ENCODE measurements around the gene RUNX1. TPM values are rescaled to one million over a fixed set of nuclear protein-coding genes. Genes with fewer than 3 reads are reported as not detected.
"Not testable (repeated sequence)": the region's sequence is repeated elsewhere in the genome, so short reads cannot be mapped to it uniquely, and the experiment has no call there.

RUNX1 gene
- total RNA-seq, 2 experiments from 2014 or later: 50.6 to 55.8 TPM

- H3K9me3 Mint-ChIP-seq: no peaks in the 10 kb centered on the region
- H3K4me3 Mint-ChIP-seq: no peak overlapping the region
- no peak for DNase-seq
- ChIA-PET POLR2A (no interaction called here), CTCF (interaction anchor here (0.7 to 1.0 kb wide), 2 partner anchors 21 to 67 kb away, joined by 3 to 4 read pairs; no protein-coding TSS in a partner anchor)
- H3K27me3 Mint-ChIP-seq: no peaks in the 10 kb centered on the region
- H3K27ac Mint-ChIP-seq: no peak overlapping the region
- H3K4me1 Mint-ChIP-seq (ENCODE audit: low read depth): peaks cover 81% of the 10 kb centered on the region
- peaks cover 56% of the 10 kb centered on the region for H3K36me3 Mint-ChIP-seq
- intact Hi-C loops (cut with micrococcal nuclease): no loop called here
Measured at GRCh38 chr21:34812504-34813265, 236.4 kb downstream of the RUNX1 start.

GRCh38 chr21:34811368-34811767 is 237.7 kb downstream of the RUNX1 start:
- H3K27me3 Mint-ChIP-seq: no peaks in the 10 kb centered on the region
- ChIA-PET POLR2A (interaction anchor here (1.0 kb wide), 1 partner anchor 77 kb away, joined by 3 read pairs; no protein-coding TSS in a partner anchor), CTCF (interaction anchor here (1.0 kb wide), 1 partner anchor 66 kb away, joined by 4 read pairs; no protein-coding TSS in a partner anchor)
- H3K4me3 Mint-ChIP-seq: no peak overlapping the region
- no peak overlapping the region for H3K27ac Mint-ChIP-seq
- H3K9me3 Mint-ChIP-seq: no peaks in the 10 kb centered on the region
- H3K4me1 Mint-ChIP-seq (ENCODE audit: low read depth): peaks cover 92% of the 10 kb centered on the region
- no peak for DNase-seq
- intact Hi-C loops (cut with micrococcal nuclease): no loop called here
- H3K36me3 Mint-ChIP-seq: peaks cover 61% of the 10 kb centered on the region

- intact Hi-C loops (cut with micrococcal nuclease): no loop called here
- Mint-ChIP-seq H3K27ac (no peak overlapping the region), H3K27me3 (no peaks in the 10 kb centered on the region), H3K36me3 (peaks cover 59% of the 10 kb centered on the region), H3K4me1 (ENCODE audit: low read depth) (peaks cover 93% of the 10 kb centered on the region), H3K9me3 (no peaks in the 10 kb centered on the region), H3K4me3 (no peak overlapping the region)
- peak; percentile 45 for DNase-seq
- CTCF ChIA-PET: no interaction called here
- POLR2A ChIA-PET: interaction anchor here (0.8 to 1.0 kb wide), 2 partner anchors 75 to 78 kb away, joined by 3 read pairs; no protein-coding TSS in a partner anchor
Measured at GRCh38 chr21:34810786-34811185, 238.3 kb downstream of the RUNX1 start.

GRCh38 chr21:34809822-34810221 is 239.3 kb downstream of the RUNX1 start:
- Mint-ChIP-seq H3K36me3 (peaks cover 59% of the 10 kb centered on the region), H3K27ac (no peak overlapping the region)
- POLR2A ChIA-PET: no interaction called here

GRCh38 chr21:34808569-34809204 is 240.4 kb downstream of the RUNX1 start:
- Mint-ChIP-seq H3K4me1 (ENCODE audit: low read depth) (peaks cover 95% of the 10 kb centered on the region), H3K36me3 (peaks cover 60% of the 10 kb centered on the region), H3K9me3 (no peaks in the 10 kb centered on the region), H3K27me3 (no peaks in the 10 kb centered on the region), H3K4me3 (no peak overlapping the region), H3K27ac (peak overlapping the region; percentile 89)
- intact Hi-C loops (cut with micrococcal nuclease): loop anchor here (1.0 to 5.0 kb wide), 7 partner anchors 28 to 594 kb away; no protein-coding TSS in a partner anchor
- ChIA-PET POLR2A (interaction anchor here (1.0 to 2.4 kb wide), 4 partner anchors 26 to 218 kb away, joined by 3 to 10 read pairs (median 3); no protein-coding TSS in a partner anchor), CTCF (interaction anchor here (0.7 to 1.3 kb wide), 4 partner anchors 81 to 590 kb away, joined by 3 read pairs; no protein-coding TSS in a partner anchor)
- DNase-seq: no peak

More at GRCh38 chr21:34809822-34810221, 239.3 kb downstream of the RUNX1 start:
- intact Hi-C loops (cut with micrococcal nuclease): loop anchor here (2.0 to 5.0 kb wide), 6 partner anchors 27 to 592 kb away; no protein-coding TSS in a partner anchor
- Mint-ChIP-seq H3K4me3 (no peak overlapping the region), H3K27me3 (no peaks in the 10 kb centered on the region), H3K4me1 (ENCODE audit: low read depth) (peaks cover 93% of the 10 kb centered on the region), H3K9me3 (no peaks in the 10 kb centered on the region)
- CTCF ChIA-PET: no interaction called here
- DNase-seq: no peak

- intact Hi-C loops (cut with micrococcal nuclease): loop anchor here (1.0 to 5.0 kb wide), 9 partner anchors 29 to 594 kb away; no protein-coding TSS in a partner anchor
- H3K27ac Mint-ChIP-seq: peak overlapping the region; percentile 89
- H3K4me1 Mint-ChIP-seq (ENCODE audit: low read depth): peaks cover 89% of the 10 kb centered on the region
- CTCF ChIA-PET: interaction anchor here (0.6 to 1.4 kb wide), 7 partner anchors 62 to 592 kb away, joined by 3 to 7 read pairs (median 3); no protein-coding TSS in a partner anchor
- no peaks in the 10 kb centered on the region for H3K27me3 Mint-ChIP-seq
- peaks cover 56% of the 10 kb centered on the region for H3K36me3 Mint-ChIP-seq
- H3K9me3 Mint-ChIP-seq: no peaks in the 10 kb centered on the region
- DNase-seq: peak; percentile 89
- peak overlapping the region; percentile 57 for H3K4me3 Mint-ChIP-seq
- POLR2A ChIA-PET: interaction anchor here (0.9 to 2.4 kb wide), 8 partner anchors 27 to 332 kb away, joined by 3 to 10 read pairs (median 3); no protein-coding TSS in a partner anchor
Measured at GRCh38 chr21:34807881-34808568, 241.1 kb downstream of the RUNX1 start.

- DNase-seq: peak; percentile 85
- Mint-ChIP-seq H3K9me3 (no peaks in the 10 kb centered on the region), H3K4me3 (peak overlapping the region; percentile 57), H3K4me1 (ENCODE audit: low read depth) (peaks cover 89% of the 10 kb centered on the region), H3K36me3 (peaks cover 59% of the 10 kb centered on the region), H3K27ac (peak overlapping the region; percentile 89), H3K27me3 (no peaks in the 10 kb centered on the region)
- POLR2A ChIA-PET: interaction anchor here (0.7 to 2.4 kb wide), 8 partner anchors 38 to 333 kb away, joined by 3 to 10 read pairs (median 3); no protein-coding TSS in a partner anchor
- intact Hi-C loops (cut with micrococcal nuclease): loop anchor here (1.0 to 5.0 kb wide), 6 partner anchors 39 to 595 kb away; no protein-coding TSS in a partner anchor
- CTCF ChIA-PET: interaction anchor here (0.6 to 1.4 kb wide), 6 partner anchors 61 to 593 kb away, joined by 3 to 7 read pairs (median 3); no protein-coding TSS in a partner anchor
Measured at GRCh38 chr21:34807146-34807880, 241.8 kb downstream of the RUNX1 start.

- ChIA-PET CTCF (no interaction called here), POLR2A (interaction anchor here (0.9 to 2.4 kb wide), 2 partner anchors 82 to 83 kb away, joined by 3 to 10 read pairs; no protein-coding TSS in a partner anchor)
- Mint-ChIP-seq H3K36me3 (peaks cover 52% of the 10 kb centered on the region), H3K9me3 (no peaks in the 10 kb centered on the region), H3K27me3 (no peaks in the 10 kb centered on the region), H3K4me3 (no peak overlapping the region), H3K4me1 (ENCODE audit: low read depth) (peaks cover 87% of the 10 kb centered on the region), H3K27ac (peak overlapping the region; percentile 16)
- intact Hi-C loops (cut with micrococcal nuclease): loop anchor here (2.0 to 5.0 kb wide), 5 partner anchors 40 to 596 kb away; no protein-coding TSS in a partner anchor
- DNase-seq: no peak
Measured at GRCh38 chr21:34806423-34806822, 242.7 kb downstream of the RUNX1 start.

- H3K4me1 Mint-ChIP-seq (ENCODE audit: low read depth): peaks cover 74% of the 10 kb centered on the region
- ChIA-PET POLR2A (no interaction called here), CTCF (interaction anchor here (1.9 kb wide), 1 partner anchor 60 kb away, joined by 4 read pairs; no protein-coding TSS in a partner anchor)
- no peak overlapping the region for H3K4me3 Mint-ChIP-seq
- H3K36me3 Mint-ChIP-seq: peaks cover 48% of the 10 kb centered on the region
- no peaks in the 10 kb centered on the region for H3K27me3 Mint-ChIP-seq
- intact Hi-C loops (cut with micrococcal nuclease): loop anchor here (5.0 kb wide), 4 partner anchors 62 to 597 kb away; no protein-coding TSS in a partner anchor
- peak overlapping the region; percentile 63 for H3K27ac Mint-ChIP-seq
- no peaks in the 10 kb centered on the region for H3K9me3 Mint-ChIP-seq
- DNase-seq: no peak
Measured at GRCh38 chr21:34805157-34805556, 243.9 kb downstream of the RUNX1 start.

- Mint-ChIP-seq H3K27ac (peak overlapping the region; percentile 35), H3K36me3 (peaks cover 50% of the 10 kb centered on the region), H3K4me1 (ENCODE audit: low read depth) (peaks cover 68% of the 10 kb centered on the region)
- CTCF ChIA-PET: interaction anchor here (1.9 kb wide), 1 partner anchor 59 kb away, joined by 4 read pairs; no protein-coding TSS in a partner anchor
- POLR2A ChIA-PET; DNase-seq; H3K27me3 Mint-ChIP-seq; intact Hi-C loops (cut with micrococcal nuclease); H3K4me3 Mint-ChIP-seq; H3K9me3 Mint-ChIP-seq: not testable (repeated sequence)
Measured at GRCh38 chr21:34804584-34804983, 244.5 kb downstream of the RUNX1 start.
